D721Med (cell line): ENCODE results near the gene ENO1.

Source experiments
- DNase-seq: peaks from one replicate; pipeline ENCODE4 v3.0.0; 2011; ENCODE audit warnings: low spot score; ENCODE audit not compliant: insufficient read length
- FAIRE-seq: peaks from 2 replicates; lab custom pipeline; 2011; peaks lifted over from hg19 to GRCh38; lab: Jason Lieb, UNC
- TF ChIP-seq, protein P1 (sequence below): IDR thresholded peaks from 2 replicates; pipeline ENCODE4 v1.5.1; 2012; ENCODE audit warnings: mild to moderate bottlenecking, control low read depth; ENCODE audit not compliant: insufficient read depth; ENCODE audit errors: missing control alignments

Gene ENO1

DNA sequence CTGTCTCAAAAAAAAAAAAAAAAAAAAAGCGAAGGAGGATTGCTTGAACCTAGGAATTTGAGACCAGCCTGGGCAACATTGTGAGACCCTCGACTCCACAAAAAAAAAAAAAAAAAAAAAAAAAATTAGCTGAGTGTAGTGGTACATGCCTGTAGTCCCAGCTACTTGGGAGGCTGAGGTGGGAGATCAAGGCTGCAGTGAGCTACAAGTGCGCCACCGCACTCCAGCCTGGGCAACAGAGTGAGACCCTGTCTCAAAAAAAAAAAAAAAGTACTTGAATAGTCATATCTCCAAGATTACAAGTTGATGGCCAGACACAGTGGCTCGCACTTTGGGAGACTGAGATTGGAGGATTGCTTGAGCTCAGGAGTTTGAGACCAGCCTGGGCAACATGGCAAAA lies 27.4 kb downstream of the ENO1 start:
- DNase-seq (no peak), FAIRE-seq (no peak)
- TF ChIP-seq, protein P1, sequence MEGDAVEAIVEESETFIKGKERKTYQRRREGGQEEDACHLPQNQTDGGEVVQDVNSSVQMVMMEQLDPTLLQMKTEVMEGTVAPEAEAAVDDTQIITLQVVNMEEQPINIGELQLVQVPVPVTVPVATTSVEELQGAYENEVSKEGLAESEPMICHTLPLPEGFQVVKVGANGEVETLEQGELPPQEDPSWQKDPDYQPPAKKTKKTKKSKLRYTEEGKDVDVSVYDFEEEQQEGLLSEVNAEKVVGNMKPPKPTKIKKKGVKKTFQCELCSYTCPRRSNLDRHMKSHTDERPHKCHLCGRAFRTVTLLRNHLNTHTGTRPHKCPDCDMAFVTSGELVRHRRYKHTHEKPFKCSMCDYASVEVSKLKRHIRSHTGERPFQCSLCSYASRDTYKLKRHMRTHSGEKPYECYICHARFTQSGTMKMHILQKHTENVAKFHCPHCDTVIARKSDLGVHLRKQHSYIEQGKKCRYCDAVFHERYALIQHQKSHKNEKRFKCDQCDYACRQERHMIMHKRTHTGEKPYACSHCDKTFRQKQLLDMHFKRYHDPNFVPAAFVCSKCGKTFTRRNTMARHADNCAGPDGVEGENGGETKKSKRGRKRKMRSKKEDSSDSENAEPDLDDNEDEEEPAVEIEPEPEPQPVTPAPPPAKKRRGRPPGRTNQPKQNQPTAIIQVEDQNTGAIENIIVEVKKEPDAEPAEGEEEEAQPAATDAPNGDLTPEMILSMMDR, result no peak

DNA sequence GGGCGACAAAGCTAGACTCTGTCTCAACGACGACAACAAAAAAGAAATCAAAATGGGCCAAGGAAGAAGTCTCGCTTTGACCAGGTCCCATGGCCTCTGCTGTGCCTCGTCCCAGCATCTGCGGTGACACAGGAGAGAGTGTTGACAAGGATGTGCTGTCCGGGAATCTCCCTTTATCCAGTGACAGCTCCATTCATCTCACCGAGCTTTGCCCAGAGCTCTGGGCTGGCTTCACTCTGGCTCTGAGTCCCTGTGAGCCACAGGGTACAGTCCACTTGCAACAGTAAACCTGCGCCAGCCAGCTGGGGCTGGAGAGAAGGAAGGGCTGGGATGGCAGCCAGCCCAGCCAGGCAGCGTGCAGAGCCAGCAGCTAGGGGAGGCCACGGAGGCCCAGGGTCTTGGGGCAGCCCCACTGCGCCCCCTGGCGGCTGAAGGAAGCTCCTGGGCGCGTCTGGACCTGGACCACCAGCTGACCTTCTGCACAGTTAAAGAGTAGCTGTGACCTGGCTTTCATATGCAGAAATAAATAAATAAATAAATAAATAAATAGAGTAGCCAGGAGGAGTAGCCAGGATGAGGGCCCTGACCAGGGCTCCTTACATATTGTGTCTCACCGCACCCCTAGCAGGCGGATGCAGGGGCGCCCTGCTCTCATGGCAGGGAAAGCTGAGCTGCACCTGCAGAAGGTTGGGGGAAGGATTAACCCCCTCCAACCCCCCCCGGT lies 29.7 kb downstream of the ENO1 start:
- DNase-seq (peak; percentile 44), FAIRE-seq (no peak)
- TF ChIP-seq, protein P1, result peak; percentile 79

DNA sequence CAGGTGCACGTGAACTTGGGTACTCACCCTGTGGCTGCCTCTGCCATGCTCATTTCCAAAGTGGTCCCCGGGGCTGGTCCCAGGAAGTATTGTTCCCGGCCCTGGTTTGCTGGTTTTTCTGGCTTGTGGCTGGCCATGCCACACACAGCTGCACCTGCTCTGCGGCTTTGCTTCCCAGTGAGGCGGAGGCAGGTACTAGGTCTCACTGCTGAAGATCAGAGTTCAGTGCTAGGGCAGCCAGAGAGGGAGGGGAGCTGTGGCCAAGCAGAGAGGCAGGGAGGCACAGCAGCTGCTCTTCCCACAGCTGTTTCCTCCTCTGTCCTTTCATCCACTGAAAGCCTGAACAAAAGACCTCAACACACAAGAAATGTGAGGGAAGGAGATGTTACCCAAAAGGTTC lies 30.5 kb downstream of the ENO1 start:
- TF ChIP-seq, protein P1, result no peak
- FAIRE-seq, result no peak
- DNase-seq, result no peak

DNA sequence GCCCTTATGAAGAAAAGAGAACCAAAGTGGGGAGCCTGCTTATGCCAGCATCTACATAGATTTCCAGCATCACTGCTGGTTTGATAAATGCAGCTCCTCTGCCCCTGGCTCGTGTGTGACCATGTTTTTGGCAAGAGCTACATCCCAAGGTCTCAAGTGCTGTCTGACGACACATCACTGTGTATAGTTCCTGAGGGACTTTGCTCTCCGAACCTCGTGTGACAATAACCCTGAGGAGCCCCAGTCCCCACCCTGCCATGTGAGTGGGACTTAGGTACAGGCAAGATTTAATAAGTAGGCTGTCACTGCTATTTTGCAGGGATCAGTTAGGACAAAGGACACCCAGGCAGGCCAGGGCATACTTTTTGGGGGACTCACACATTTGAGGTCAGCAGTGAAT lies 32.2 kb downstream of the ENO1 start:
- TF ChIP-seq, protein P1, result no peak
- no peak for FAIRE-seq
- no peak for DNase-seq

DNA sequence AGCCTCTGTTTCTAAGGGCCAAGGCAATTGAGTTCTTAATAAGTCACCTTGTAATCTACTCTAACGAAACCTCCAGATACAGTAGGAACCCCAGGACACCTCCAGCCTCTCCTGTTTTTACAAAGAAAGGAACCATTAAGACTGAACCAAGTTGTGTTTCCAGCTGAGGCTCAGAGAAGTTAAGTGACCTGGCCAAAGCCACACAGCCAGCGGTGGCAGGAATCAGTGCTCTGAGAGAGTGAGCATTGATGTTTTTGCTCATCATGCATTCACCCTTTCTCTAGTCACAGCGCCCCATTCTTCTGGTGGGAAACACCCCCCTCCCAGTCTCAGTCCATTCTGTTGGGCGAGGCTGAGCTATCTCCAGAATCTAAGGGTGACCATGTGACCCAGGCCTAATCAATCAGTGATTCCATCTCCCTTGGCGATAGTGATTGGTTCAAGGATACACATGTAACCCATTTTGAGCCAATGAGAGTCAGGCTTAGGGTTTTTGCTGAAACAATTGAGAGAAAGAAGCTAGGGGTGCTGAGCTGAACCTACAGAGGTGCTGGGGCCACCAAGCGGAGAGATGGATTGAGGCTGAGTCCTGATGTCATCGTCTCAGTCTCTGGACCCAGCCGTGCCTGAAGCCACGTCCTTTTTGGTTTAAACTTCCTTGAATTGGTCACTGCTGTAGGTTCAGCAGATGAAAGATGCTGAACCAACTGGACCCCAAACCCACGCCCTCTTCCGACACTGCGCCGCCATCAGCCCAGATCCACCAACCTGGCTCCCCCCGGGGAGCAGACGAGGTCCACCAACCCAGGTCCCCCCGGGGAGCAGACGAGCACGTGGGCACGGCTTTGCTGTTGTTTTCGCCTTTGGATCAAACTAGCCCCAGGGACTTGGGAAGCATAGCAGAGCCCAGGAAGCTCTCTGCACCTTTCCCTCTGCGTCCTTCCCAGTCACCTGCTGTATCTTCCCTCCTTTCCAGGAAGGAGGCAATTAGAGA lies 33.1 kb downstream of the ENO1 start:
- FAIRE-seq (no peak), DNase-seq (no peak)
- TF ChIP-seq, protein P1, result no peak

DNA sequence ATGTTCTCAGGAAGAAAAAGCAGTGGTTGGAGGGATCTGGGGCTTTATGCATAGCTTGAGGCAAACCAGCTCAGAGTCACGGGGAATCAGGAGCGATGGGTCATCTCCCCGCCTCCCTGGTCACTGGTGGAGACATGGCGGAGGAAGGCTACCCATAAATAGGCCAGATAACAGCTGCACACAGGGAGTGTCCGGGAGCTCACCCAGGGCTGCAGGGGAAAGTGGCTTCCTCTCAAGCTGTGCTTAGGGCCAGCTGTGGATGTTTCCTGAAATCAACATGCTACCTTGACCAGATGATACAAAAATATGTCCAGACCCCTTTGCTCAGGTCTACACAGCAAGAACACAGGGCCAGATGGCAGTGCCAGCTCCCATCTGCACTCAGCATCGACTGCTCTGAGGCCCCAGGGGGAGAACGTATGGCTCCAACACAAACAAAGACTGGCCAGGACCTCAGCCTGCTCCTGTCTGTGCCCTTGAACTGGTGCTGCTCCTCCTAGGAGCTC lies 33.9 kb downstream of the ENO1 start:
- DNase-seq (no peak), FAIRE-seq (no peak)
- TF ChIP-seq, protein P1, result no peak
